GM19035 (cell line): Measurements from ENCODE around the gene PCSK7.
A peak's percentile ranks its signal among the peaks of the same experiment; 100 is the strongest.
"Not testable (repeated sequence)": the region's sequence is repeated elsewhere in the genome, so short reads cannot be mapped to it uniquely, and the experiment has no call there.

Source experiments
- ATAC-seq: cut with Tn5 transposase; IDR thresholded peaks from one replicate; pipeline ENCODE4 v1.9.1; 2021; ENCODE audit not compliant: unreplicated experiment

Gene PCSK7

GRCh38 chr11:117231842-117232091 is at the start of gene PCSK7:
Gene PCSK7 (minus strand): TSS chr11:117232073. CDS start chr11:117229844, 2,229 bp downstream.
- no peak for ATAC-seq

GRCh38 chr11:117281159-117281558 is 49.3 kb upstream of the PCSK7 start:
- no peak for ATAC-seq

- no peak for ATAC-seq
These were observed 48.0 kb upstream of the PCSK7 start for GRCh38 chr11:117279711-117280376.

GRCh38 chr11:117278347-117278746 is 46.5 kb upstream of the PCSK7 start:
- ATAC-seq: no peak

GRCh38 chr11:117273550-117274289 is 41.8 kb upstream of the PCSK7 start:
- no peak for ATAC-seq

GRCh38 chr11:117272175-117272574 is 40.3 kb upstream of the PCSK7 start:
- not testable (repeated sequence) for ATAC-seq

GRCh38 chr11:117271208-117271607 is 39.3 kb upstream of the PCSK7 start:
- no peak for ATAC-seq

GRCh38 chr11:117269856-117270255 is 38.0 kb upstream of the PCSK7 start:
- ATAC-seq: no peak

- ATAC-seq: no peak
These were observed 33.9 kb upstream of the PCSK7 start for GRCh38 chr11:117265745-117266144.

- not testable (repeated sequence) for ATAC-seq
These were observed 32.9 kb upstream of the PCSK7 start for GRCh38 chr11:117264624-117265323.

- no peak for ATAC-seq
These were observed 27.5 kb upstream of the PCSK7 start for GRCh38 chr11:117259417-117259816.

- ATAC-seq: no peak
These were observed 26.7 kb upstream of the PCSK7 start for GRCh38 chr11:117258576-117258975.

- no peak for ATAC-seq
These were observed 24.7 kb upstream of the PCSK7 start for GRCh38 chr11:117256573-117256972.

GRCh38 chr11:117255966-117256365 is 24.1 kb upstream of the PCSK7 start:
- ATAC-seq: no peak

GRCh38 chr11:117251506-117251905 is 19.6 kb upstream of the PCSK7 start:
- ATAC-seq: no peak

- ATAC-seq: no peak
These were observed 17.7 kb upstream of the PCSK7 start for GRCh38 chr11:117249571-117249970.

- no peak for ATAC-seq
These were observed 16.5 kb upstream of the PCSK7 start for GRCh38 chr11:117248341-117248740.

GRCh38 chr11:117239295-117239694 is 7.4 kb upstream of the PCSK7 start:
- no peak for ATAC-seq

- ATAC-seq: no peak
These were observed 6.3 kb upstream of the PCSK7 start for GRCh38 chr11:117238221-117238620.

GRCh38 chr11:117232911-117233409 is 1.1 kb upstream of the PCSK7 start:
- ATAC-seq: no peak

- ATAC-seq: peak; percentile 74
These were observed 412 bp upstream of the PCSK7 start, which contains the start of gene RNF214 for GRCh38 chr11:117232092-117232878. Gene RNF214 (plus strand): TSS chr11:117232671. CDS start chr11:117234273, 1,602 bp downstream.
